Activated CD8-positive, alpha-beta memory T cell treated with anti-CD3 and anti-CD28 coated beads, Interleukin-2, amount 50 U/mL, for 24 hours (primary cell): ENCODE measurements around the gene PIGS.
"Not testable (repeated sequence)": the region's sequence is repeated elsewhere in the genome, so short reads cannot be mapped to it uniquely, and the experiment has no call there.

Source experiments
- DNase-seq: peaks from one replicate; pipeline ENCODE4 v3.0.0-alpha.2; 2020; ENCODE audit errors: extremely low read depth

PIGS gene

GRCh38 chr17:28529013-28529400 is 42.3 kb downstream of the PIGS start:
- DNase-seq = no peak

- no peak for DNase-seq
These were observed 42.9 kb downstream of the PIGS start for GRCh38 chr17:28528327-28529012.

GRCh38 chr17:28527859-28528258 is 43.5 kb downstream of the PIGS start:
- no peak for DNase-seq

- no peak for DNase-seq
These were observed 44.1 kb downstream of the PIGS start for GRCh38 chr17:28527181-28527681.

GRCh38 chr17:28526381-28526780 is 44.9 kb downstream of the PIGS start:
- DNase-seq = no peak

- DNase-seq = no peak
These were observed 46.6 kb downstream of the PIGS start for GRCh38 chr17:28524476-28525424.

GRCh38 chr17:28523876-28524275 is 47.4 kb downstream of the PIGS start:
- DNase-seq = no peak

- DNase-seq = no peak
These were observed 48.1 kb downstream of the PIGS start for GRCh38 chr17:28523186-28523585.

- DNase-seq = not testable (repeated sequence)
These were observed 49.0 kb downstream of the PIGS start for GRCh38 chr17:28522281-28522680.

- no peak for DNase-seq
These were observed 49.8 kb downstream of the PIGS start for GRCh38 chr17:28521311-28522085.

GRCh38 chr17:28520687-28521086 is 50.6 kb downstream of the PIGS start:
- DNase-seq = no peak

- DNase-seq = no peak
These were observed 52.1 kb downstream of the PIGS start for GRCh38 chr17:28519236-28519635.

- DNase-seq = no peak
These were observed 52.7 kb downstream of the PIGS start for GRCh38 chr17:28518578-28518977.

- DNase-seq = no peak
These were observed 53.2 kb downstream of the PIGS start for GRCh38 chr17:28518132-28518531.

- no peak for DNase-seq
These were observed 55.8 kb downstream of the PIGS start for GRCh38 chr17:28515518-28515917.

GRCh38 chr17:28514561-28515002 is 56.7 kb downstream of the PIGS start:
- DNase-seq = no peak

GRCh38 chr17:28513476-28513875 is 57.8 kb downstream of the PIGS start:
- DNase-seq = no peak

GRCh38 chr17:28511858-28512461 is 59.4 kb downstream of the PIGS start:
- DNase-seq = no peak

- DNase-seq = no peak
These were observed 61.5 kb downstream of the PIGS start for GRCh38 chr17:28509789-28510188.

GRCh38 chr17:28508211-28508724 is 63.1 kb downstream of the PIGS start:
- no peak for DNase-seq

- no peak for DNase-seq
These were observed 63.6 kb downstream of the PIGS start for GRCh38 chr17:28507567-28508203.
